H1 (cell line): ENCODE results near the gene STX5. TPM values are rescaled to one million over a fixed set of nuclear protein-coding genes. Genes with fewer than 3 reads are reported as not detected.

Source experiments
- ASH2L ChIP-seq: fragments of 200-600, 300-600 bp; sonication (generic); IDR thresholded peaks from one replicate; pipeline ENCODE4 v1.7.1; 2017; ENCODE audit warnings: low read length
- CEBPB ChIP-seq: IDR thresholded peaks from 2 replicates; pipeline ENCODE4 v1.6.1; 2012; ENCODE audit warnings: low read depth, low read length
- CTBP2 ChIP-seq: IDR thresholded peaks from 2 replicates; pipeline ENCODE4 v1.7.0; 2011; ENCODE audit warnings: borderline replicate concordance, mild to moderate bottlenecking, moderate library complexity, mixed read lengths, low read length; ENCODE audit not compliant: insufficient read depth, insufficient read length
- GABPA ChIP-seq: IDR thresholded peaks from 2 replicates; pipeline ENCODE4 v1.6.1; 2011; ENCODE audit warnings: mild to moderate bottlenecking, low read length, moderate library complexity, borderline replicate concordance; ENCODE audit not compliant: insufficient read depth
- JUND ChIP-seq: IDR thresholded peaks from 2 replicates; pipeline ENCODE4 v1.6.1; 2011; ENCODE audit warnings: mild to moderate bottlenecking, improper control_type of control experiment, low read length
- KDM1A ChIP-seq: fragments of 200-600, 300-600 bp; sonication (generic); IDR thresholded peaks from 2 replicates; pipeline ENCODE4 v1.7.1; 2016; ENCODE audit warnings: mild to moderate bottlenecking, low read length, borderline replicate concordance
- MAFK ChIP-seq: IDR thresholded peaks from 2 replicates; pipeline ENCODE4 v1.6.1; 2012; ENCODE audit warnings: low read depth, mild to moderate bottlenecking, improper control_type of control experiment, low read length
- NANOG ChIP-seq: IDR thresholded peaks from 2 replicates; pipeline ENCODE4 v1.6.1; 2011; ENCODE audit warnings: low read length, low read depth, mild to moderate bottlenecking, inconsistent platforms; ENCODE audit not compliant: insufficient read depth, poor library complexity, severe bottlenecking
- POLR2A ChIP-seq, 2 experiments: IDR thresholded peaks; 1 replicate in 1 of 2; 2 replicates in 1 of 2; pipeline ENCODE4 v1.6.1; 2011; ENCODE audit warnings: low read depth in 2 of 2, low read length in 2 of 2, mild to moderate bottlenecking in 2 of 2; ENCODE audit errors: control extremely low read depth in 1 of 2
- POLR2AphosphoS5 ChIP-seq: IDR thresholded peaks from 2 replicates; pipeline ENCODE4 v1.6.1; 2011; ENCODE audit warnings: low read depth, low read length
- RXRA ChIP-seq: IDR thresholded peaks from 2 replicates; pipeline ENCODE4 v1.6.1; 2011; ENCODE audit warnings: low read depth, mild to moderate bottlenecking, low read length, moderate library complexity; ENCODE audit not compliant: insufficient read depth
- SIRT6 ChIP-seq: IDR thresholded peaks from one replicate; pipeline ENCODE4 v1.7.1; 2012; ENCODE audit warnings: low read length, inconsistent platforms
- SP1 ChIP-seq: IDR thresholded peaks from 2 replicates; pipeline ENCODE4 v1.6.1; 2011; ENCODE audit warnings: low read depth, low read length
- SP2 ChIP-seq: IDR thresholded peaks from 2 replicates; pipeline ENCODE4 v1.6.1; 2012; ENCODE audit warnings: mild to moderate bottlenecking, low read length, inconsistent platforms
- TAF7 ChIP-seq: optimal IDR thresholded peaks from 2 replicates; pipeline ENCODE3; 2011; ENCODE audit warnings: low read depth, mild to moderate bottlenecking, inconsistent platforms, low read length, moderate library complexity, borderline replicate concordance
- TEAD4 ChIP-seq: IDR thresholded peaks from 2 replicates; pipeline ENCODE4 v1.6.1; 2012; ENCODE audit warnings: low read depth, low read length, inconsistent platforms, mixed read lengths
- ZNF274 ChIP-seq: IDR thresholded peaks from 2 replicates; pipeline ENCODE4 v1.7.0; 2012; ENCODE audit warnings: low read length, borderline replicate concordance; ENCODE audit errors: extremely low read depth
- polyA plus RNA-seq, 7 experiments: library from polyadenylated mRNA; depleted of rRNA in 3 of 7; stranded (reverse) in 5 of 7; unstranded in 2 of 7; fragments of >200 nt in 5 of 7; fragments of 200-250 nt in 2 of 7; gene quantifications; 1 replicate in 5 of 7; 2 replicates in 1 of 7; 4 replicates in 1 of 7; pipeline versions ENCODE4 v1.2.1 to v1.2.3, GENCODE V29; 2011 to 2013; ENCODE audit warnings: missing spikeins in 2 of 7, mixed read lengths in 2 of 7
- total RNA-seq: library from RNA; stranded (reverse); fragmentation: NEBNext Ultra II Directional; extraction: Animal tissue kit (Norgen Biotek cat#: 25700); gene quantifications from 2 replicates; pipeline ENCODE4 v1.2.1, GENCODE V29; 2021
- TF ChIP-seq, protein P1 (sequence below), 3 experiments: IDR thresholded peaks; 1 replicate in 2 of 3; 2 replicates in 1 of 3; pipeline versions ENCODE4 v1.5.1 to v1.6.1; 2011; ENCODE audit warnings: low read length in 3 of 3, mild to moderate bottlenecking in 3 of 3, inconsistent platforms in 2 of 3, low read depth in 1 of 3, moderate library complexity in 1 of 3; ENCODE audit not compliant: insufficient read depth in 1 of 3; ENCODE audit errors: control extremely low read depth in 1 of 3
- TF ChIP-seq, protein P2 (sequence below): IDR thresholded peaks from 2 replicates; pipeline ENCODE4 v1.6.1; 2012; ENCODE audit warnings: inconsistent platforms

STX5 gene
- total and polyA plus RNA-seq, 2 of the 8 experiments (the other 6 are each of a cell fraction or from before 2014, with no cell fraction given), result 24.2 to 28.5 TPM

DNA sequence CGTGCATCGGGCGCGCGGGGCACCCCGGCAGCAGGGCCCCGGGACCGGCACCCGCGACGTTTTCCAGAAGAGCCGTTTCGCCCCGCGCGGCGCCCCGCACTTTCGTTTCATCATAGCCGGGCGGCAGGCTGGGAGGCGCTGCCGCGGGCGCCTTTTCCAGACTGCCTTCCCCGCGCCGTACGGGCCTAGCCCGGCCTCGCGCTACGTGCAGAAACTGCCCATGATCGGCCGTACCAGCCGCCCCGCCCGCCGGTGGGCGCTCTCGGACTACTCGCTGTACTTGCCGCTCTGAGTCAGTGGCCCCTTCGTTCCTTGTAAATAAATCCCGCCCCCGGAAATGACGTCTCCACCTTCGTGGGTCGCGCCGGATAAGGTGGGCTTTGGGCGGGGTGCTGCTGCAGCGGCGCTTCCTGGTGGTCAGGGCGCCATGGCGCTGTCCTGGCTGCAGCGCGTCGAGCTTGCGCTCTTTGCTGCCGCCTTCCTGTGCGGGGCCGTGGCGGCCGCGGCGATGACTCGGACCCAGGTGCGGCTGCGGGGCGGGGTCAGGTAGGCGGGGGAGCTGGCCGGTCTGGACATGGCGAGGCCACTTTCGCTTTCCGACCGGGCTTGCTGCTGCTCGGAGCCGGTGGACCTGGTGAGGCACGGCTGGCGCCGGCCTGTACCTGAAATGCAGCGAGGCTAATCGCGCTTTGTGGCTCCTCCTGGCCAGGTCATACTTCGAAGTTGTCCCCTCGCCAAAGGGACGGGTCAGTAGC is 44.7 kb downstream of the STX5 start, which contains the start of gene TMEM179B (continued):
- TF ChIP-seq SP1 (peak; percentile 51; the same call in 1 of the 2 replicates), JUND (peak; percentile 65; the same call in 1 of the 2 replicates), POLR2A (IDR thresholded peaks at IDR 0.05; ENCODE audit: control extremely low read depth in 1 of 2, low read depth in 2 of 2, low read length in 2 of 2) (peak; percentile 92 to 94), KDM1A (no peak), POLR2AphosphoS5 (peak; percentile 98), TAF7 (peak; percentile 91), NANOG (no peak), SIRT6 (no peak), TEAD4 (no peak), CTBP2 (no peak), MAFK (no peak), ZNF274 (no peak), CEBPB (no peak), SP2 (no peak), ASH2L (peak; percentile 77), RXRA (no peak), GABPA (peak; percentile 90; the same call in 1 of the 2 replicates)
- TF ChIP-seq, protein P1, sequence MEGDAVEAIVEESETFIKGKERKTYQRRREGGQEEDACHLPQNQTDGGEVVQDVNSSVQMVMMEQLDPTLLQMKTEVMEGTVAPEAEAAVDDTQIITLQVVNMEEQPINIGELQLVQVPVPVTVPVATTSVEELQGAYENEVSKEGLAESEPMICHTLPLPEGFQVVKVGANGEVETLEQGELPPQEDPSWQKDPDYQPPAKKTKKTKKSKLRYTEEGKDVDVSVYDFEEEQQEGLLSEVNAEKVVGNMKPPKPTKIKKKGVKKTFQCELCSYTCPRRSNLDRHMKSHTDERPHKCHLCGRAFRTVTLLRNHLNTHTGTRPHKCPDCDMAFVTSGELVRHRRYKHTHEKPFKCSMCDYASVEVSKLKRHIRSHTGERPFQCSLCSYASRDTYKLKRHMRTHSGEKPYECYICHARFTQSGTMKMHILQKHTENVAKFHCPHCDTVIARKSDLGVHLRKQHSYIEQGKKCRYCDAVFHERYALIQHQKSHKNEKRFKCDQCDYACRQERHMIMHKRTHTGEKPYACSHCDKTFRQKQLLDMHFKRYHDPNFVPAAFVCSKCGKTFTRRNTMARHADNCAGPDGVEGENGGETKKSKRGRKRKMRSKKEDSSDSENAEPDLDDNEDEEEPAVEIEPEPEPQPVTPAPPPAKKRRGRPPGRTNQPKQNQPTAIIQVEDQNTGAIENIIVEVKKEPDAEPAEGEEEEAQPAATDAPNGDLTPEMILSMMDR (IDR thresholded peaks at IDR 0.05; ENCODE audit: control extremely low read depth in 1 of 3, insufficient read depth in 1 of 3, low read depth in 1 of 3, low read length in 3 of 3), result peak; percentile 49 to 67 (median 64)
- TF ChIP-seq, protein P2, sequence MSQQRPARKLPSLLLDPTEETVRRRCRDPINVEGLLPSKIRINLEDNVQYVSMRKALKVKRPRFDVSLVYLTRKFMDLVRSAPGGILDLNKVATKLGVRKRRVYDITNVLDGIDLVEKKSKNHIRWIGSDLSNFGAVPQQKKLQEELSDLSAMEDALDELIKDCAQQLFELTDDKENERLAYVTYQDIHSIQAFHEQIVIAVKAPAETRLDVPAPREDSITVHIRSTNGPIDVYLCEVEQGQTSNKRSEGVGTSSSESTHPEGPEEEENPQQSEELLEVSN, result peak; percentile 62; the same call in 1 of the 2 replicates
